ENCODE results near the gene CACNA1C.
"Not testable (repeated sequence)": the region's sequence is repeated elsewhere in the genome, so short reads cannot be mapped to it uniquely, and the experiment has no call there.

The CACNA1C gene

DNA sequence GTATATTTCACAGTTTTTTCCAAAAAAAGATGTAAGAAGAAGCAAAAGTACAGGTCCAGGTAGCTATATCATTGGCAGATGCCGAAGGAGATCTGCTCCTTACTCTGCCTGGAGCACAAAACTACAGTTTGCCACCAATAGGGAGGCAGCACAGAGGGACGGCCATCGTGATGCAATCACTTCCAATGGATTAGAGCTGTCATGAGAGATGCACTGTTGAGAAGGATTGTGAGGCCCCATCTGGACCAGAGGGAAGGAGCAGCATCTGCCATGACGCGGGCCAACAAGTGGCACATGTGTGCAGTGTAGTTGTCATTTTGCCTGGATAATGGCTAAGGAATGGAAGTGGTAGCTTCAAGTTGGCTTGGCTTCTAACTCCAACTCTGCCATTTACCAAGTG is 423.2 kb downstream of the CACNA1C start:
- no peak for DNase-seq

- no peak for DNase-seq
Observed at GRCh38 chr12:2477009-2477766, 424.4 kb downstream of the CACNA1C start.

GRCh38 chr12:2479851-2480535 is 427.2 kb downstream of the CACNA1C start:
- DNase-seq = no peak

DNA sequence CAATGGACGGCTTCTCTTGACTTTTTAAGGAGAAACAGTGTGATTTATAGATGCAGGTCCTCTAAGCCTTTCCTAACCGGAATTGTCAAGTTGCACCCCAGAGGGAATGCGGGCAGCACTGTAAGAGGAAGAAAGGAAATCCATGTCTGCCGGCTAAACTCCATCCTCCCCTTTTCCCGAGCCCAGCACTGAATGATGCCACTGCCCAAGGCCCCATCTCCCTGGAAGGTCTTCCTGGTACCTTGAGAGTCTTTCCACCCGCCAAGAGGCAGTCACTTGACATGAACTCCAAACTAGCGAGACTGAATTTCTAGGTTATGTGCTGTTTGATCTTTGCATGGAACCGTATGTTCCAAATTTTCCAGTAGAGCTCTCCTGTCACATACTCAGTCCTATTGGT is 428.6 kb downstream of the CACNA1C start:
- DNase-seq = no peak

DNA sequence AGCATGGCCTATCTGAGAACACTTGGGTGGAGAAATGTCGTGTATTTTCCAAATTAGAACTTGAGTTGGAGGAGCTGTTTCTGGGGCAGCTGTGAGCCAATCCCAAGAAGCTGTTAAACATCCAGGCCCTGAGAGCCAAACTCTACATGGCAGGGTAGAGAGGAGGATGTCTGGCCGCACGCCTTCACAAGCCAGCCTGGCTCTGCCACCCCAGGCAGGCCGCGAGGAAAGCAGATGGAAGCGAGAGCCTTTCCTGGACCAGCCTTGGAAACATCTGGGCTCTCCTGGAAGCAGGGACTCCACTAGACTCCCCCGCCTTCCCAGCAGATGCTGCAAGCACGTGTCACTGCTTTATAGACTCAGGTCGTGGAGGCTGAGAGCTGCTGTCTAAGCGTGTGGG is 429.2 kb downstream of the CACNA1C start:
- no peak for DNase-seq

DNA sequence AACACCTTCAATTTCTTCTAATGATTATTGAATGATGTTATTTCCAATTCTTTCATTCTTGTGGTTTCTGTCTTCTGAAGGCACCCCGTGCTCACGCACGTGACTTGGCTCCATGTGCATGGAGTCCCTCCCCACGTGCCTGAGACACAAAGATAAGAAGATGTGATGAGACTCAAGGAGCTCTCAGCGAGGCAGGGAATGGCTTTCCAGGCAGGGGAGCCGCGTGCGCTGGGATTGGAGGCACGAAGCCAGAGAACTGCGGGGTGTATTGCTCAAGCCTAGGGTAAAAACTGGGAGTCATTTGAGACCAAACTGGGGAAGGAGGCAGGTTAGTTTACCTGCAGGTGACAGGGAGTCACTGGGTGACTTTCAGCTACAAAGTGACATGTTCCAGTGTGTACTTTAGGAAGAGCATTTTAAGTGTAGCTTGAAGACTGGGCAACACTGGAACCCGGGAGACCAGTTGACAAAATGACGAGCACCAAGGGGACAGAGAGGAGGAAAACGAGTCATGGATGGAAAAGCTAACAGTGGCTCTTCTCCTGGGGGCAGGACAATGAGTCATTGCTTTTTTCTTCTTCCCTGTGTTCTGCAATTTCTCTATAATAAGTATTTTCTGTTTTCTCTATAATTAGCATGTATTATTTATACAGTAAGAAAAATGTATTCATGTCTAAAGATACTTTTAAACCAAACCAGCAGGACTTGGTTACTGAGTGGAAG is 430.3 kb downstream of the CACNA1C start:
- no peak for DNase-seq

DNA sequence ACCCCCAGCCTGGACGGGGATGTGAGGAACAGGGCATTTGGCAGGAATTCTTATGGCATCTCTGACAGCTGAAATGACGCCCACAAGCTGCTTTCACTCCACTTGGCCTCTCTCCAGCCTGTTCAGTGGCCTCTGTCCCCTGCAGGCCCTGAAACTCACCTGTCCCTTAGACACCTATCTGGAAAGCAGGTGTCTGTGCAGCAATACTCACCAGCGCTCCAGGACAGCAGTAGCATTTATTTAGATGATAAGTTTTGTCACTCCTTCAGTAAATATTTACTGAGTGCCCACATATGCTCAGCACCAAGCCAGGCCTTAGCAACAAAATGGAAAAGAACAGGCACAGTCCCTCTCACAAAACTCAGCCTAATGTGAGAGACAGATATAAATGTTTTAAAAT is 430.9 kb downstream of the CACNA1C start:
- DNase-seq = no peak

DNA sequence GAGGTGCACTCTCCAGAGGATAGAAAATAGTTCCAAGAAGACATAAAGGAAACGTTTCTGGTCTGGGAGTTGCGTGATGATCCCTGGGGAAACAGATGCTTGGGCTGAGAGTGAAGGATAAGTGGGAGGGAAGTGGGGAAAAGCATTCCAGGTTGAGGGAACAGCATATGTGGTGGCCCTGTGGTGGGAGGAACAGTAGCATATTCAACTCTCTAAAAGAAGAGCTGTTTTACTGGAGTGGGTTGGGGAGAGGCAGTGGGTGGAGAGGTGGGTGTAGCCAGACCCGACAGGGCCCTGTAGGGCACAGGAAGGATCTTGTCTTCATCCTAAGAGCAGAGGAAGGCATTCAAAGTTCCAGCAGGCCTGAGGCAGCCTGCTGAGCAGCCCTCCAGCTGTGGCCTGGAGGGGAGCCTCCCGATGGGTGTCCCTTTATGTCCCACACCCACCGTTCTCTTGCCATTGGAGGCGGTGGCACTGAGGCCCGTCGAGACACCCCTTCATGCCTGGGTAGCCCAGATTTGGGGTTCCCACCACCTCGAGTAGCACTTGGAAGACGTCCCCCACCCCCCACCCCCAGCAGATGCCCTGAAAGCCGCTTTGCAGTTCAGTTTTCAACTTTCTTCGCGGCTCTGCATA is 431.5 kb downstream of the CACNA1C start:
- no peak for DNase-seq

- DNase-seq = no peak
Observed at GRCh38 chr12:2485681-2486080, 432.9 kb downstream of the CACNA1C start.

DNA sequence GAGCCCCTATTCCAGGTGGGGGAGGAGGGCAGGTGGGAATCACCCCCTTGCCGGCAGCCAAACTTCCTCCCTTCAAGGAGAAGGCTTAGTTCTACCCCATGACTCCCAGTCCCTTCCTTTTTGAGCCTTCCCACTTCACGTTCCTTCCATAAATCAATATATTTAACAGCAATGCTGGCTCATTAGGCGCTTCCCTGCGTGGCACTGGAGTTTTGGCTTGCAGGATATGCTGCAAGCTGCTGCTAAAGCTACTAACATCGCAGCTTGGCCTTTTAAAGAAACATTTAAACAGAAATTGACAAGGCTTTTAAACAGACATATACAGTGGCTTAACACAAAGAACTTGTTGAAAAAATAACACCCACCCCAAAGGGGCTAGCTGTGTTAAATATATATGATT is 434.0 kb downstream of the CACNA1C start:
- no peak for DNase-seq

- DNase-seq = no peak
Observed at GRCh38 chr12:2487278-2487677, 434.5 kb downstream of the CACNA1C start.

DNA sequence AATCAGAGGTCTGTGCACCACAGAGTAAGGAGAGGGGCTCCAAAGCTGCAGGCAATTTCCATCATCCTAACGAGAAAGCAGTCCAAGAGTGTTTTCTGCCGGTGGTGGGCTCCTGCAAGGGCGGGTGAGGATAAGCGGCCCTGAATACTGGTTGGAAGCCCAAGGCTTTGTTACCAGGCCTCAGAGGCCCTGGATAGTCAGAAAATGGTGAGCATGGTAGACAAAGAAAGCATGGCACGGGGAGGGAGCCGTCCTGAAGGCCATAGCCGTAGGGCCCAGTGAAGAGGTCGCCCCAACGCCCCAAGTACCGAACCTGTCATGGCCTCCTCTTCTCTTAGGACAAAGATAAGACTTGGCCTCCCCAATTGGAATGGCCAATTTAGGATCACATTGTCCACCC is 435.3 kb downstream of the CACNA1C start:
- no peak for DNase-seq

DNA sequence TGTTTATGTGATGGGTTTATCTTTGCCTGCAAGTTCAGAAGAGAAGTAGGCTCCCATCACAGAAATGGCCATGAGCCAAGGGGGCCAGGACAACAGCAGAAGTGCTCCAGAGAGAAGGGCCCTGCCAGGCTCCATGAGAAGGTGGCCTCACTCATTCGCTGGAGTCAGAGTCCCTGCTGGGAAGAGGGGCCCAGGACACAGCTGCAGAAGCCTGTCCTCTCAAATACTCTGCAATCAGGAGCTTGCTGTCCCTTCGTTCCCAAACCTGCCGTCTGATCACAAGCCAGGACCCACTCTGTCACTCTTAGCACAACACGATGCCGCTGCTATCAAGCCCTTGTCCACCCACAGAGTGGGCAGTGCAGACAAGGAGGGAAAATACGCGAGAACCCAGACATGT is 435.8 kb downstream of the CACNA1C start:
- DNase-seq = no peak

DNA sequence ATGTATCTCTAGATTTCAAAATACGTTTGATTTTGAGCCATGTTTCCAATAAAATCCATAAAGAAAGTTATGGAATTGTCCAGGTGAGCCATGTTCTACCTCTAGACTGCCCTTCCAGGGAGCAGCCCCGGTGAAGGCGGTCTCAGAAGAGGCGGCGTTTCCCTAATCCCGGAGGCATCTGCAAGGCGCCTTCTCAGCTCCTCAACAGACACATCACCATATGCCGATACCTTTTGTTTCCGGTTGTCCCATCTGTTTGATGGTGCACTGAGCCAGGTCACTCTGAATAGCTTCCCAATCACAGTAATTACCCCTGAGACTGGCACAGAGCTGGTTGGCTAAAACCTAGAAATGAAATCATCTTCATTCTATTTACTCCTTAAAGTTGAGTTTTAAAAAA is 436.5 kb downstream of the CACNA1C start:
- no peak for DNase-seq

DNA sequence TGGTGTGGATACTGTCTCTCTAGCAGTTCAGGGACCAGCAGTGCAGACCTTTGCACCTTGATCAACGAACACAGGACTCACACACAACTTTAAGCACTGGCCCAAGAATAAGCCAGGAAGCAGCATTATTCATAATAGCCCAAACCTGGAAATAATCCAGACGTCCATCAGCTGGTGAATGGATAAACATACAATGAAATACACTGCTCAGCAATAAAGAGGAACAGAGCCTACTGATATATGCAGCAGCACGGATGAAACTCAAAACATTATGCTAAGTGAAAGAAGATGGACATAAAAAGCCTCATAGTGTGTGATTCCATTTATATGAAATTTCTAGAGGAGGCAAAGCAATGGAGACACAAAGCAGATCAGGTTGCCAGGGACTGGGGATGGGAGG is 438.0 kb downstream of the CACNA1C start:
- DNase-seq = no peak

DNA sequence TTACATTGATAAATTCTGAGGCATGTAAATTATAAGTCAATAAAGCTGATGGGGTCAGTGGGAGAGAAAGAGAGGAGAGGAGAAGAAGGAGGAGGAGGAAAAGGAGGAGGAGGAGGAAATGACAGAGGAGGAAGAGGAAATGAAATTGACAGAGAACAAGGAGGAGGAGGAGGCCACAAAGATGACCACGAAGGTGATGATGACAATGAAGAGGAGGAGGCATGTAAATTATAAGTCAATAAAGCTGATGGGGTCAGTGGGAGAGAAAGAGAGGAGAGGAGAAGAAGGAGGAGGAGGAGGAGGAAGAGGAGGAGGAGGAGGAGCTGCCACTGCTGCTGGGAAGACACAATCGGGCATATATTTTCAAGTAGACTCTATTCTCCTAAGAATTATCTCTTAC is 438.6 kb downstream of the CACNA1C start:
- not testable (repeated sequence) for DNase-seq

DNA sequence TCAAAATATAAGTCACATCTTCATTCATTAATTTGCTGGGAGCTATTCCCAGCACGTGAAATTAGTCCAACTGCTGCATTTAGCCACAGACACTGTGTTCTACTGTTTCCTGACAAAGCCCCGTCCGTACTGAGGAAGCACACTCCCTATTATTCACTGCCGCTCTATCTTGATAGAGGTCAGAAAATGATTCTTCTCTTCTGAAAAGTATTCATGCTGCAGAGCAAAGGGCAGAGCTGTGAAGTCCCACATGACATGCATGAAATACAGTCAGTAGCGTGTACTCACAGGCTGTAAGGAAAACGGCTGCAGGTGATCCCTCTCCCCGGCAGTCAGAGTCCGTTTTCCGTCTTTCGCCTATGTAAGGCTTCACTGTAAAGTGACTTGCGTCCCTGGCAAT is 439.4 kb downstream of the CACNA1C start:
- no peak for DNase-seq

- DNase-seq = no peak
Observed at GRCh38 chr12:2493086-2493485, 440.3 kb downstream of the CACNA1C start.

- DNase-seq = no peak
Observed at GRCh38 chr12:2494486-2495192, 441.9 kb downstream of the CACNA1C start.

- DNase-seq = no peak
Observed at GRCh38 chr12:2495417-2496112, 442.8 kb downstream of the CACNA1C start.

DNA sequence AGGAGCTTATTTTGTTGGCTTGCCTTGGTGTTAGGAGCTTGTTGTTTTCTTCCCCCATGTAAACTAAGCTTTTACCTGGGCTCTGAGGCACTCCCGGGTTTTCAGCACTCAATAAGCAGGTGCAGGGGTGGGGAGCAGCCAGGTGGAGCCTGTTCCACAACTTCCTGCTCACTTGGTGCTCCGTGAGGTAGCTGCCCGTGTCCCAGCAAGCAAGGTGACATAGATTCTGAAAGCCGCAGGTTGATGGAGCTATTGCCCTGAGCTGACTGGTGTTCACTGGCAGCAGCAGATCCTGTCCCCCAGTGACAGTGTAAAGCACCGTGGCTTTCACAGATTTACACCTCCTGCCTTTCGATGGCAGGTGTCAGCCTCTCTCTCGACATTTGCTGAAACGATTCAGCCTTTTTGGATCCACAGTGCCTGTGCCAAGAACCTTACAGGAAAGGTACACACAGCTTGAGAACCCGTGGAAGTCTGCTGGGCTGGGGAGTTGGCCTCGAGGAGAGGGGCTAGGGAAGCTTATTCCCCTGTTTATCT is 446.2 kb downstream of the CACNA1C start:
- no peak for DNase-seq

Data from stimulated activated CD4-positive, alpha-beta T cell treated with anti-CD3 and anti-CD28 coated beads, Interleukin-15, amount 100 ng/mL, for 24 hours (primary cell).